Subcutaneous abdominal adipose tissue (tissue), 5 donors: ENCODE measurements around the gene AIFM3.

ENCODE experiments used
- H3K27ac ChIP-seq: one replicate; pipeline ENCODE4 v1.7.0; 2013; ENCODE audit warnings: low read depth, mild to moderate bottlenecking, inconsistent platforms, low read length, moderate library complexity
- H3K27me3 ChIP-seq, 5 donors: one replicate each; pipeline ENCODE4 v1.7.0; 2013; ENCODE audit warnings: low read length in 5 of 5, inconsistent platforms in 1 of 5; ENCODE audit not compliant: control insufficient read depth in 5 of 5, insufficient read depth in 4 of 5
- H3K36me3 ChIP-seq, 5 donors: one replicate each; pipeline ENCODE4 v1.7.0; 2013; ENCODE audit warnings: low read length in 5 of 5; ENCODE audit not compliant: control insufficient read depth in 5 of 5, insufficient read depth in 5 of 5
- H3K4me1 ChIP-seq, 5 donors: one replicate each; pipeline ENCODE4 v1.7.0; 2013; ENCODE audit warnings: low read length in 5 of 5, mild to moderate bottlenecking in 3 of 5, moderate library complexity in 1 of 5; ENCODE audit not compliant: control insufficient read depth in 5 of 5, insufficient read depth in 5 of 5
- H3K4me3 ChIP-seq, 5 donors: one replicate each; pipeline ENCODE4 v1.7.0; 2013; ENCODE audit warnings: low read length in 5 of 5, low read depth in 1 of 5
- H3K9ac ChIP-seq, 5 donors: one replicate each; pipeline ENCODE4 v1.7.0; 2013; ENCODE audit warnings: low read length in 5 of 5, mild to moderate bottlenecking in 4 of 5, moderate library complexity in 3 of 5
- H3K9me3 ChIP-seq, 5 donors: one replicate each; pipeline ENCODE4 v1.7.0; 2013; ENCODE audit warnings: low read length in 5 of 5; ENCODE audit not compliant: control insufficient read depth in 5 of 5
- donor health status: healthy.
- donor health status: healthy.
- donor health status: healthy.
- donor health status: healthy.
- donor health status: healthy.

Gene AIFM3

DNA sequence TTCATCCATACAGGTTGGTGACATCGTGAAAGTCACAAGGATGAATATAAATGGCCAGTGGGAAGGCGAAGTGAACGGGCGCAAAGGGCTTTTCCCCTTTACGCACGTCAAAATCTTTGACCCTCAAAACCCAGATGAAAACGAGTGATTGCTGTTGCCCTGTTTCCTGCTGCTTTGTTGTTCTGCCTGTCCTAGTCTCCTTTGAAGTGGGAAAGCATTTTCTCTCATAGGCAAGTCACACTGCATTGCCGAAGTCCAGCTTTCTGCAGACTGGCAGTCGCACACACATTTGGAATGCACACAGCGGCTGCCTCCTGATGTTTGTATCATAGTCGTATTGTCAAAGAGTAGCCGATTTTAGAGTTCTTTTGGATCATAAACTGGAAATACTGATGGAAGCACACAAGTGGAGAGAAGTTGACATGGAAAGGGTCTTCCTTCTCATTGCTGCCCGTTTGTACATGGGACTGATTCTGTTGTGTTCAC lies 17.3 kb upstream of the AIFM3 start:
- H3K9ac ChIP-seq = no peak overlapping the region
- peaks cover 4 to 47% (median 34%) of the 10 kb centered on the region in 5 donors for H3K36me3 ChIP-seq
- no peak overlapping the region for H3K4me3 ChIP-seq
- H3K27me3 ChIP-seq = no peaks in the 10 kb centered on the region
- H3K4me1 ChIP-seq = peaks cover 0 to 9% (median 5%) of the 10 kb centered on the region in 5 donors
- H3K27ac ChIP-seq = no peak overlapping the region
- no peaks in the 10 kb centered on the region for H3K9me3 ChIP-seq

DNA sequence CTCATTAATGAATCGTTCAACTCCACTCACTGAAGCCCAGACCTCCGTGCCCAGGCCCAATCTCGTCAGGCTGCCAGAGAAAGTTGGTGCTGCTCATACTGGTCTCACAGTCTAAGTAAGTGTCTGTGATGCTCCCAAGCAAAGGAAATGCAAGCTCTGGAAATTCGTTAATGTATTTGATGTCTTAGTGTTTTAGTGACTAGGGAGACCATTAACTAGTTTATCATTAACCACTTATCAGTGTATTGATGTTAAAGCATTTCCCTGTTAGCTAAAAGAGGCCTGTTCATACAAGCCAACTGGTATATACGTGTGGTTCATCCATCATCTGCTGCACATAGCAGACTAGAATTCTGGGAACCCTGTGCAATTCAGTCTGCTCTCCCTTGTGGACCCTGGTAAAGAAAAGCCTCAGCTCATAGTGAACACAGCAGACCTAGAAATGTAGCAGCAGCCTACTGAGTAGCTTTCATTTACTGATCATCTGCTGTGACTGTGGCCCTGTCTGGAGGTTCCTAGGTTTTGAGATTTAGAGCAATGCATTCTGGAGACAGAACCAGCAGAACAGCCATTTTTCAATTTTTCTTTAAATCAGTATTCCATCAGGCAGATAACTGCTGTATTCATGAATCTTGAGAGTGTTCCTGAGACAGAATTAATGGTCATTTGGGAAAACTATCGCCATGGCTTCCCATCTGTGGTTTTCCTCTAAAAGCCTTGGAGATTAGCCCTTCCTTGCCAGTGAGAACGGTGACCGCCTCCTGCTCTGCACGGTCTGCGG lies 15.7 kb upstream of the AIFM3 start:
- H3K4me3 ChIP-seq = no peak overlapping the region
- no peak overlapping the region for H3K27ac ChIP-seq
- H3K4me1 ChIP-seq = peaks cover 0 to 6% (median 0%) of the 10 kb centered on the region in 5 donors
- H3K36me3 ChIP-seq = peaks cover 4 to 47% (median 34%) of the 10 kb centered on the region in 5 donors
- no peaks in the 10 kb centered on the region for H3K27me3 ChIP-seq
- no peak overlapping the region for H3K9ac ChIP-seq
- no peaks in the 10 kb centered on the region for H3K9me3 ChIP-seq

GRCh38 chr22:20951932-20952380 lies 15.1 kb upstream of the AIFM3 start:
- Histone ChIP-seq H3K4me3 (no peak overlapping the region), H3K27ac (no peak overlapping the region), H3K9ac (no peak overlapping the region), H3K36me3 (peaks cover 4 to 47% (median 34%) of the 10 kb centered on the region in 5 donors), H3K4me1 (peaks cover 0 to 12% (median 6%) of the 10 kb centered on the region in 5 donors), H3K9me3 (no peaks in the 10 kb centered on the region), H3K27me3 (no peaks in the 10 kb centered on the region)

GRCh38 chr22:20952544-20953341 lies 14.3 kb upstream of the AIFM3 start:
- Histone ChIP-seq H3K36me3 (peaks cover 4 to 47% (median 34%) of the 10 kb centered on the region in 5 donors), H3K4me3 (no peak overlapping the region)

GRCh38 chr22:20953342-20953608 lies 13.8 kb upstream of the AIFM3 start:
- H3K36me3 ChIP-seq = peaks cover 4 to 47% (median 34%) of the 10 kb centered on the region in 5 donors
- H3K9me3 ChIP-seq = no peaks in the 10 kb centered on the region
- no peak overlapping the region for H3K9ac ChIP-seq
- no peak overlapping the region for H3K27ac ChIP-seq
- no peak overlapping the region for H3K4me3 ChIP-seq
- H3K27me3 ChIP-seq = no peaks in the 10 kb centered on the region
- peaks cover 0 to 23% (median 18%) of the 10 kb centered on the region in 5 donors for H3K4me1 ChIP-seq

More at GRCh38 chr22:20952544-20953341, 14.3 kb upstream of the AIFM3 start:
- Histone ChIP-seq H3K9me3 (no peaks in the 10 kb centered on the region), H3K9ac (no peak overlapping the region), H3K27me3 (no peaks in the 10 kb centered on the region), H3K4me1 (peaks cover 0 to 18% (median 13%) of the 10 kb centered on the region in 5 donors), H3K27ac (no peak overlapping the region)

DNA sequence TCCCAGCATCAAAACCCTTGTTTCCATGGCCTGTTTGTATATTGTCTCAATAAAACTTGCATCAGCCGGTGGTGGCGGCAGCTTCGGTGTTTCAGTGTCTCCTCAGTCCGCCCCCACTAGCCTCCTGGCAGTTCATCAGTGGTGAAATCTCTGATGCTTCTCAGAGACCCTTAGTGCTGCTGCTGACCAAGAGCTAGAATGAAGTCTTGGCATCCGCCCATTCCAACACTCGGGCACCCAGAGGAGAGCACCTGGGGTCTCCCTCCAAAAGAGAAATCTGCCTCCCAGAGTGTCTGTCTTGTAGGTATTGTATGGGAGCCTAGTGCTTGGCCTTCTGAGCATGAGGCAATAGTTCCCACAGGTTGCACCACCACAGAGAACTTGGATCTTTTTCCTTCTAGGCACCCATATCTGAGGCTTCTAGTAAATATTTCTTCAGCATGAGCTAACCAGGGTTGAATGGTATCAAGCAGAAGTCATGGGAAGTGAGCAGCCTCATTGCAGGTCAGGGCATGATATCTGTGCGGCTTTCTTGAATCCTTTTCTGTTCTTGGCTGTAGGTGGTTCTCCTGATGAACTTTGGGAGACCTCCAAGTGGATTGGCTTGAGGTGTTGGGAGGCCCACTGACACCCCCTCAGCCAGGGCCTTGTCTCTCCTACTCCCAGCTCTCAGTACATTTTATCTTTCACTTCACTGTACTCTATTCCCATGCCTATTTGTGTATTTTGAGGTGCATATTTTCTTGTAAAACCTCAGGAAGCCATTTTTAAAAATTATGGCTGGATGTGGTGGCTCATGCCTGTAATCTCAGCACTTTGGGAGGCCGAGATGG lies 13.2 kb upstream of the AIFM3 start:
- H3K9me3 ChIP-seq = no peaks in the 10 kb centered on the region
- H3K9ac ChIP-seq = no peak overlapping the region
- no peaks in the 10 kb centered on the region for H3K27me3 ChIP-seq
- no peak overlapping the region for H3K27ac ChIP-seq
- H3K36me3 ChIP-seq = peaks cover 4 to 47% (median 34%) of the 10 kb centered on the region in 5 donors
- no peak overlapping the region for H3K4me3 ChIP-seq
- peaks cover 0 to 24% (median 20%) of the 10 kb centered on the region in 5 donors for H3K4me1 ChIP-seq

GRCh38 chr22:20955548-20955947 lies 11.5 kb upstream of the AIFM3 start:
- H3K36me3 ChIP-seq = peaks cover 4 to 34% (median 24%) of the 10 kb centered on the region in 5 donors
- H3K4me3 ChIP-seq = no peak overlapping the region
- peaks cover 0 to 24% (median 20%) of the 10 kb centered on the region in 5 donors for H3K4me1 ChIP-seq
- H3K27me3 ChIP-seq = no peaks in the 10 kb centered on the region
- H3K27ac ChIP-seq = no peak overlapping the region
- no peak overlapping the region for H3K9ac ChIP-seq
- no peaks in the 10 kb centered on the region for H3K9me3 ChIP-seq

DNA sequence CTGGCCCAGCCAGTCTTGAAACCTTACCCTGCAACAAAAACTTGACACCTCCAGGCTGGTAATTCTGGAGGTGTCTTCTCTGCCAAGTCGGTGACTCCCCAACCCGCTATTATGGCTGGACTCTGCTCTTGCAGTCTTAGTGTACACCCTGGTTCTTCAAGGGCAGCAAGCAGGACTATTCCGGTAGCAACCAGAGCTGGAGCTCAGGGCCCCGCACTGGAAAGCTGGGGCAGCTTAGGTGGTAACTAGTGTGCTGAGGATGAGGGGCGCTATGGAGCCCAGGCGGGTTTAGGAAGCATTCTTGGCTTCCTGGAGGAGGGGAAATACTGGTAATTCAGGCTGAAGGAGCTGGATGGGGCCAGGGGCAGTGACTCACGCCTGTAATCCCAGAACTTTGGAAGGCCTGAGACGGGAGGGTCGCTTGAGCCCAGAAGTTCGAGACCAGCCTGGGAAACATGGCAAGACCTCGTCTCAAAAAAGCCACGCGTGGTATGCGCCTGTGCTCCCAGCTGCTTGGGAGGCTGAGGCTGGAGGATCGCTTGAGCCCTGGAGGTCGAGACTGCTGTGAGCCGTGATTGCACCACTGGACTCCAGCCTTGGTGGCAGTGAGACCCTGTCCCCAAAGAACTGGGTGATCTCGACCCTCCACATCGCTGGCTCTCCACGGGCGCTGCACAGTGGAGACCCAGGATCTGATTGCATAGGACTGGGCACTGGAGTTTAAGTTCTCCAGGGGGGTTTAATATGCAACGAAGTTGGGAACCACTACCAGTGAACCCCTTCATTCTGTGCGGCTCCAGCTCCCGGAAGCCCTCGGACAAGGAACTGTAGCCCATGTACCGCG lies 10.6 kb upstream of the AIFM3 start:
- Histone ChIP-seq H3K9ac (peak overlapping the region in 4 of 5 donors; percentile 56 to 80 (median 70)), H3K27ac (no peak overlapping the region), H3K4me3 (peak overlapping the region; percentile 59 to 92 (median 80)), H3K36me3 (peaks cover 0 to 25% (median 15%) of the 10 kb centered on the region in 5 donors), H3K9me3 (no peaks in the 10 kb centered on the region), H3K27me3 (no peaks in the 10 kb centered on the region), H3K4me1 (peaks cover 0 to 24% (median 20%) of the 10 kb centered on the region in 5 donors)
